ENCODE results near the gene KRTAP10-1. TPM values are rescaled to one million over a fixed set of nuclear protein-coding genes. Genes with fewer than 3 reads are reported as not detected.

KRTAP10-1 gene
- total and polyA plus RNA-seq, 9 of the 15 experiments (the other 6 are each of a cell fraction or from before 2014, with no cell fraction given) = not detected

- Histone ChIP-seq H3K27me3 (ENCODE audit: control insufficient read depth in 2 of 2, insufficient read depth in 2 of 2, low read length in 2 of 2) (peaks cover 20 to 59% of the 10 kb centered on the region in 2 experiments; a peak in 4 of 5 replicates), H3K9me1 (ENCODE audit: control insufficient read depth, insufficient read depth, low read length) (no peaks in the 10 kb centered on the region), H3K9ac (ENCODE audit: insufficient read depth in 1 of 2, low read depth in 2 of 2, low read length in 2 of 2) (no peak overlapping the region), H3K79me2 (ENCODE audit: control insufficient read depth, insufficient read depth, low read length) (no peaks in the 10 kb centered on the region), H4K20me1 (replicated peaks; ENCODE audit: control insufficient read depth, insufficient read depth, low read length) (no peaks in the 10 kb centered on the region), H3K9me3 (replicated peaks; ENCODE audit: control insufficient read depth, insufficient read depth, low read depth, low read length) (no peaks in the 10 kb centered on the region; the same call in none of the 2 replicates), H3K4me2 (ENCODE audit: insufficient read depth, low read length) (no peak overlapping the region), H2AFZ (ENCODE audit: low read depth, low read length) (no peak overlapping the region), H3K36me3 (ENCODE audit: control insufficient read depth, insufficient read depth, low read length) (no peaks in the 10 kb centered on the region), H3K4me1 (replicated peaks in 1 of 2; ENCODE audit: control insufficient read depth in 2 of 2, insufficient read depth in 2 of 2, low read length in 2 of 2) (peaks cover 0 to 11% of the 10 kb centered on the region in 2 experiments; a peak in 1 of 5 replicates), H3K27ac (ENCODE audit: extremely low read depth, low read depth, low read length) (no peak overlapping the region), H3K4me3 (no peak overlapping the region)
- ChIA-PET CTCF (ENCODE audit: low intra/inter-chr PET ratio) (no interaction called here), POLR2A (interaction anchor here (0.5 to 0.6 kb wide), 2 partner anchors 241 to 427 kb away, joined by 3 read pairs; no protein-coding TSS in a partner anchor)
- DNase-seq (ENCODE audit: extremely low read depth in 1 of 4, low spot score in 3 of 4) (no peak), FAIRE-seq (no peak), ATAC-seq (no peak)
- no TSS peak for BruUV-seq (replicated peaks)
- intact Hi-C loops (cut with micrococcal nuclease) = no loop called here
- in situ Hi-C loops (cut with MboI) = no loop called here
- WGBS (ENCODE audit: insufficient coverage, low coverage, missing lambda C conversion rate) = 1% methylated on average over 21 of the region's 21 CpGs
- TF ChIP-seq KAT8 (IDR thresholded peaks at IDR 0.05; ENCODE audit: low read depth) (no peak), PPARD (CRISPR knock-in tag; IDR thresholded peaks at IDR 0.05) (no peak), HDAC1 (IDR thresholded peaks at IDR 0.05) (no peak), MEIS2 (IDR thresholded peaks at IDR 0.05; ENCODE audit: partially characterized antibody) (no peak), ZKSCAN1 (IDR thresholded peaks at IDR 0.05; ENCODE audit: low read depth, low read length) (no peak), ZSCAN32 (CRISPR knock-in tag; IDR thresholded peaks at IDR 0.05) (no peak), L3MBTL2 (IDR thresholded peaks at IDR 0.05) (no peak), FIP1L1 (IDR thresholded peaks at IDR 0.05; ENCODE audit: low read depth, low read length, poor library complexity, severe bottlenecking) (no peak), GATAD2B (IDR thresholded peaks at IDR 0.05; ENCODE audit: borderline replicate concordance) (no peak), RBM39 (optimal IDR thresholded peaks at IDR 0.05; ENCODE audit: low read depth, low read length) (no peak), PBX2 (CRISPR knock-in tag; IDR thresholded peaks at IDR 0.05; ENCODE audit: low read depth) (no peak), PBX2 (tag; conservative IDR thresholded peaks at IDR 0.05; ENCODE audit: low read depth) (no peak), BCL6 (CRISPR knock-in tag; IDR thresholded peaks at IDR 0.05) (no peak), MBD2 (IDR thresholded peaks at IDR 0.05; ENCODE audit: borderline replicate concordance, low read depth) (no peak), ZNF707 (CRISPR knock-in tag; conservative IDR thresholded peaks at IDR 0.05) (no peak), ZBTB12 (CRISPR knock-in tag; IDR thresholded peaks at IDR 0.05) (no peak), ETS1 (conservative IDR thresholded peaks at IDR 0.05; ENCODE audit: control insufficient read depth, low read depth, low read length) (no peak), EGR1 (conservative IDR thresholded peaks at IDR 0.05) (no peak), SREBF1 (IDR thresholded peaks at IDR 0.05; ENCODE audit: borderline replicate concordance, low read depth, low read length) (no peak)
These were observed 34.7 kb upstream of the KRTAP10-1 start for GRCh38 chr21:44574457-44575306.

All from K562 (cell line).